Measurements from ENCODE around the gene ZFP57.

- TF ChIP-seq, protein P1, sequence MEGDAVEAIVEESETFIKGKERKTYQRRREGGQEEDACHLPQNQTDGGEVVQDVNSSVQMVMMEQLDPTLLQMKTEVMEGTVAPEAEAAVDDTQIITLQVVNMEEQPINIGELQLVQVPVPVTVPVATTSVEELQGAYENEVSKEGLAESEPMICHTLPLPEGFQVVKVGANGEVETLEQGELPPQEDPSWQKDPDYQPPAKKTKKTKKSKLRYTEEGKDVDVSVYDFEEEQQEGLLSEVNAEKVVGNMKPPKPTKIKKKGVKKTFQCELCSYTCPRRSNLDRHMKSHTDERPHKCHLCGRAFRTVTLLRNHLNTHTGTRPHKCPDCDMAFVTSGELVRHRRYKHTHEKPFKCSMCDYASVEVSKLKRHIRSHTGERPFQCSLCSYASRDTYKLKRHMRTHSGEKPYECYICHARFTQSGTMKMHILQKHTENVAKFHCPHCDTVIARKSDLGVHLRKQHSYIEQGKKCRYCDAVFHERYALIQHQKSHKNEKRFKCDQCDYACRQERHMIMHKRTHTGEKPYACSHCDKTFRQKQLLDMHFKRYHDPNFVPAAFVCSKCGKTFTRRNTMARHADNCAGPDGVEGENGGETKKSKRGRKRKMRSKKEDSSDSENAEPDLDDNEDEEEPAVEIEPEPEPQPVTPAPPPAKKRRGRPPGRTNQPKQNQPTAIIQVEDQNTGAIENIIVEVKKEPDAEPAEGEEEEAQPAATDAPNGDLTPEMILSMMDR (IDR thresholded peaks at IDR 0.05) = no peak
- TF ChIP-seq POLR2A (IDR thresholded peaks at IDR 0.05) = no peak
These were observed 29.5 kb upstream of the ZFP57 start for GRCh38 chr6:29710281-29710941.
